ENCODE results near the gene ANKRD29.
A peak's percentile ranks its signal among the peaks of the same experiment; 100 is the strongest.

The ANKRD29 gene

DNA sequence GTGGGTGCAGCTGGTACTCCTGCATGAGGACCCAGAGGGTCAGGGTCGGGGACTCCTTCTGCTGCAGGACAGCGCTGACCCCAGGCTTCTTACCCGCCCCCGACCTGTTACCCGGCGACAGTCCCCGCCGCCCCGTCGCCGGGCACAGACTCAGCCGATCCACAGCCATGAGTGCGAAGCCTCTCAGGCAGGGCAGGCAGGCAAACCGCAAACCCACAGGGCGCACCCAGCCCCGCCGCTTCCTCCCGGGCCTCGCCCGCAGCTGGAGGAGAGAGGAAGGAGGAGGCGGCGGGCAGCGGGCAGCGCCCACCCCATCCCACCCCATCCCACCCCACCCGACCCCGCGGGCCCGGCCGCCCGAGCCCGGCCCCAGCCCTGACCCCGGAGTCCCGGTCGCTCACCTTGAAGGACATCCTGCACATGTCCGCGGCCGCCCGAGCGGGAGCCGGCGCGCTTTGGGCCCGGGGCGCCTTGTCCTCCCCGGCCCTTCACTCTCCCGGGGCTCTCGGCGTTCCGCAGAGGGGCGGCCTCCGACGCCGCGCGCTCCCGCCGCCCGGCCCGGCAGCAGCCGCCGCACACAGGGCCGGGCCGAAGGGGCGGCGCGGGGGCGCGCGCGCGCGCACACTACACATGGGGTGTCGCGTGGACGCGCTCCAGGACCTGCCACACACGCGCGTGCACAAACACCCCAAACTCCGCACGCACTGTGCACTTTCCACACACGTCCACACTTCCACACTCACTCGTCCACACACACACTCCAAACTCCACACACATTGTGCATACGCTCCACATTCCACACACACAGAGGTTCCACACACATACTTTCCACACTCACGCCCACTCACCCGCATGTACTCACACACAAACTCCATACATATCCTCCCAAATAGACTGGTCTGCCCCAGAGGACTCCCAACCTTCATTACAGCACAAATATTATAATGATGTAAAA lies at the start of gene ANKRD29:
ANKRD29 (minus strand) TSS at position 603 of the 955 bp plus-strand sequence; CDS start at position 422, 181 bp downstream.
- DNase-seq (ENCODE audit: low read depth) = peak; percentile 8

DNA sequence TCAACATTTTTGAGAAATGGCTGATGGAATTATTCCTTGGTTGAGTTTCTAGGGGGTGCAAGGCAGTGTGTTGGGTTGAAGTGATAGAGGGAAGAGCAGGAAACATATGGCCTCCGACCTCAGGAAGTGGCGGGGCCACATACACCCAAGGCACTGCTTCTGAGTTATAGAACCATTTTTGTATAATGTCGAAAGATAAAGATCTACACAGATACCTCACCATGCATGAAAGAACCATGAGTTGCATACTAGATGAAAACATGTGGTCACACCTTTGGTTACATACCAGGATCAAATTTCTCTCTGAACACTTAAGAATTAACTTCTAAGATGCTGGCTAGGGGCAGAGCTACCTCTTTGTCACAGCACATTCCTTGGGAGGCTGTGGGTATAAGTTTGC lies 49.7 kb upstream of the ANKRD29 start:
- no peak for DNase-seq (ENCODE audit: low read depth)

DNA sequence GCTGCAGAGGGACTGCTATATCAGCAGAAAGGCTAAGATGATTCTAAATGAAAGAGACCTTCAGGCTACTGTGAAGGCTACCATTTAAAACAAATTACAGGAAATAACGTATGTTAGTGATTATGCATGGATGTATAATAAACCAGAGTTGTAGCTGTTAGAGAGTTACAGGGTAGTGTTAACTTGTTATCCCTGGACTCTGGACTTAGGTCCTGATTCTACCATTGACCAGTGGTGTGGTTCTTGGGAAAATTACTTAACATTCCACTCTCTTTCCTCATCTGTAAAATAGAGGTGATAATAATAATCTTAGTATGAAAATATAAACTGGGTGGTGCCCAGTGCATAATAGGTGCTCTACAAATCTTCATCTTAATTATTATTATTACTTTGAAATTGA lies 48.7 kb upstream of the ANKRD29 start:
- DNase-seq (ENCODE audit: low read depth) = no peak

DNA sequence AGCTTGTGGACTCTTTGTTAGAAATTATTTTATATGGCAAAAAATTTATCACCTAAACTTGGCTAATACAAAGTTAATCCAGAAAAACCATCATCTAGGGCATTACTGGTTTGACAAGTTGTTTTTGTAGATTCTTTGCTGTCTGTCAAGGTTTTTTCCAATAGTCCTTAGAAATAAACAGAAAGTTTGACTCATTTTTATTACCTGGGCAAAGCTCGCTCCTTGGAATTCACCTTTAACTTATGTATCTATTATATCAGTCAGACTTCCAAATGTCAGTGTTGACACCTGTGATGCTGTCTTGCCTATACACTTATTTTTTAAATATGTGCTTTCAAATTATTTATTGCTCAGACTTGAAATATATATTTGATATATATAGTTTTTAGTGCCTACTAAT lies 48.2 kb upstream of the ANKRD29 start:
- no peak for DNase-seq (ENCODE audit: low read depth)

- no peak for DNase-seq (ENCODE audit: low read depth)
Observed at GRCh38 chr18:23710068-23710527, 47.4 kb upstream of the ANKRD29 start.

DNA sequence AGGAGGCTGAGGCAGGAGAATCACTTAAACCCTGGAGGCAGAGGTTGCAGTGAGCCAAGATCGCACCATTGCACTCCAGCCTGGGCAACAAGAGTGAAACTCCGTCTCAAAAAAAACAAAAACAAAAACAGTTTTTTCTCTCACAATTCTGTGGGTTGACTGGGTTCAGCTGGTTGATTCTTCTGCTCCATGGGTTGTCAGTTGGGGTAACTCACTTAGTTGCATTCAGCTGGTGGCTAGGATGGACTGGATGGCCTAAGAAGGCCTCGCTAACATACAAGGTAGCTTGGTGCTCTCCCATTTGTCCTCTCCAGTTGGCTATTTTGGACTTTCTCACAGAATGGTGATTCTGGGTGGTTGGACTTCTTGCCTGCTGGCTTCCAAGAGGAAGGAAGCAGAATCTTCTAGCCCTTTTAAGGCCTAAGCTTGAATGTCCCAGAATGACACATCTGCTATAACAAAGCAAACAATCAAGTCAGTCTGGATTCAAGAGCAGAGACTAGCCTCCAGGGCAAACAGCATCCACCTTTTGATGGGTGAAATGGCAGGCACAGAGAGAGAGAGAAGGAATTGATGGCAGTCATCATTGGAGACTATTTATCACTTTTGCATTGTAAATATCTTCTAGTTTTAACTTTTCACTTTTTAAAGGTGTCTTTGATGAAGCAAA lies 44.4 kb upstream of the ANKRD29 start:
- DNase-seq (ENCODE audit: low read depth) = no peak

DNA sequence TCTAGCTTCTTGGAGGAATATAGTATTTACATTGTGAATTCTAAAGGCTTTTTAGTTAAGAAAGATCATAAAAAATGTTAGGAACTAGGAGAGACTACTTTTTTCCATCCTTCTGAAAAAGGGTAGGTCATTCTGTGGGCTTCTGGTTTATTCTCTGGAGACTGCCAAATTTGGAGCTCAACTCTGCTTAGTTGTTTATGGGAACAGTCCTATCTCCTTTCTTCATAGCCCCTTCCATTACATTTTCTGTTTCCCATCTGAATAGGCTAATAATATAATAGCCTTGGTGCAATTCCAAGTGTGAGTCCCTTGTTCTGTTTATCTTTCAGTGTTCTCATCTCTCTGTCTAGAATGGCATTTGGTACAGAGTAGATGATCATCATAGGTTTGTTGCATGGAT lies 42.1 kb upstream of the ANKRD29 start:
- DNase-seq (ENCODE audit: low read depth) = no peak

DNA sequence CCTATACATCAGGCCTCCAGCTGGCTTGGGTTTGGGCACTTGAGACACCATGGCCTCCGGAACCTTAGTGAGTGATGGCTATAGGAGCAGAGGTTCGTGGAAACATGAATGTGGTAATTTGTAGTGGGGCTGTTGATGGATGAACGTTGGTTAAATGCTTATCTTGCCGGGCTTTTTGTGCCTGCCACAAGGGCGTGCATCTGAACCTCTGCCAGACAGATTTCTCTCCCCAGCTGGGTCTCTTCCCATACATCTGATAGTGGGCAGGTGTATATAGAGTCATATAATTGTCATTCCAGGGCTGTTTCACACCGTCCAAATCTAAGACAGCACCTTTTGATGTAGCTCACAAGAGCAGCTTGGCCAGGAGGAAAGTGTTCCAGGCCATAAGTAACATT lies 41.3 kb upstream of the ANKRD29 start:
- no peak for DNase-seq (ENCODE audit: low read depth)

DNA sequence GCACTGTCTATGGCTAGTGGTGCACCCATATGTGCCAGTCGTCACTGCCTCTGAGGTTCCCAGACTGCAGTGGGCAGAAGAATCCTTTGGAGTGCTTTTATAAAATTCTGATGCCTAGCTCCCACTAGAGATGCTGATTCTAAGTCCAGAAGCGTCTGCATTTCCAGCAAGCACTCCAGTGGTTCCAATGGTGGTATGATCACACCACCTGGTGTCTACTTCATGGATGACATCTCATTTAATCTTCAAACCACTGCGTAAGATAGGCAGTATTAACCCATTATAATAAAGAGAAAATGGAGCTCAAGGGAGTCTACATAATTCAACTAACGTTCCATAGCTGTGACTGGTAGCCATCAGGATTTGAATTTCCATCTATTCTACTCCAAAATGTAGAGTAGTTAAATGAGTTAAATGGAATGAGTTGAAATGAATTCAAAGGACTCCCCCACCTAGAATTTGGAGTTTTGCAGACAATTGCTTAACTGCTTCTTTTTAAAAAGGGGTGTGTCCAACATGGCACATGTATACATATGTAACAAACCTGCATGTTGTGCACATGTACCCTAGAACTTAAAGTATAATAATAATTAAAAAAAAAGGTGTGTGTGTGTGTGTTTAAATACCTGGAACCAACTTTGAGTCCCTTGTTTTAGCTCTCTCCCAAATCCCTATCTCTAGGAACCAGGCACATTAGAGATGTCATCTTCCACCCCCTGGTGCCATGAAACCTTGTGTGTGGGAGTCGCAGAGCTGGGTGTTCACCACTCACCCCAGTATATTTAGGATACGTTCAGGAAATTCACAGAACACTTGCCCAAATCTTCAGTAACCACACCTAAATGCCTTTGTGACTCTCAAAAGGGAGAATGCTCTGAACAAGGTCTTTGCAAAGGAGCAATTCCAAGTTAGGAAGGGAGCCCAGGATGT lies 40.6 kb upstream of the ANKRD29 start:
- DNase-seq (ENCODE audit: low read depth) = no peak

DNA sequence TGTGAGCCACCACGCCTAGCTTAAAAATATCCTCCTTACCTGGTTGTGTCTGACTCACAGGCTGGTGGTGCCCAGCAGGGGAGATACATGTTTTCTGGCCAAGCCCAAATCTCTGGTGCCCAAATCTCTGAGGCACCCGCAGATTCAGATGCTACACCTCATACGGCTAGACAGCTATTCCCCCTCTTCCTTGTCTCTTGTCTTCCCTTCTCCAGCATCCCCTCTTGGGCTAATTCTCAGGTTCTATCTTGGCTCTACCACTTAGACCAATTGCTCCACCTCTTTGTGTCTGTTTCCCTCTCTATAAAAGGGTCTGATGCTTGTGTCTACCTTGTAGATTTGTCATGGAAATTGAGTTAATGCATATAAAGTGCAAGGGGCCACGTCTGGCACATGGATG lies 39.9 kb upstream of the ANKRD29 start:
- DNase-seq (ENCODE audit: low read depth) = no peak

- no peak for DNase-seq (ENCODE audit: low read depth)
Observed at GRCh38 chr18:23701544-23702064, 38.9 kb upstream of the ANKRD29 start.

GRCh38 chr18:23701017-23701416 lies 38.3 kb upstream of the ANKRD29 start:
- no peak for DNase-seq (ENCODE audit: low read depth)

- DNase-seq (ENCODE audit: low read depth) = no peak
Observed at GRCh38 chr18:23694637-23695430, 32.1 kb upstream of the ANKRD29 start.

DNA sequence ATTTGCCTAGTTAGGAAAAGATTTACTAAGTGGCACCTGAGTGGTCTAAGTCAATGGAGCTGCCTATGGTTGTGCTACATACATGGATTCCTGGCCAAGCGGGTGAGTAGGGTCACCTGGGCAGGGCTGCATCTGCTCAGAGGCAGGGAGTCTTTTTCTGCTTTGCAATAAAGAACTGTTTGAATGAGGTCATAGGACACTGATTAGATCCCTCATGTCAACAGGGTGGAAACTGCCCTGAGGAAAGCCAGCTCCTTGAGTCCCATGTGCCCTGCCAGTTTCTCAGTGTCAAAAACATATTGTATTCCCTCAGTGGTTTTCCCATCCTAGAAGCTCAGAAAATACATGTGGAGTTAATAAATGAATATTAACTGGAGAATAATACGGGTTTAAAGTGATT lies 31.1 kb upstream of the ANKRD29 start:
- DNase-seq (ENCODE audit: low read depth) = no peak

DNA sequence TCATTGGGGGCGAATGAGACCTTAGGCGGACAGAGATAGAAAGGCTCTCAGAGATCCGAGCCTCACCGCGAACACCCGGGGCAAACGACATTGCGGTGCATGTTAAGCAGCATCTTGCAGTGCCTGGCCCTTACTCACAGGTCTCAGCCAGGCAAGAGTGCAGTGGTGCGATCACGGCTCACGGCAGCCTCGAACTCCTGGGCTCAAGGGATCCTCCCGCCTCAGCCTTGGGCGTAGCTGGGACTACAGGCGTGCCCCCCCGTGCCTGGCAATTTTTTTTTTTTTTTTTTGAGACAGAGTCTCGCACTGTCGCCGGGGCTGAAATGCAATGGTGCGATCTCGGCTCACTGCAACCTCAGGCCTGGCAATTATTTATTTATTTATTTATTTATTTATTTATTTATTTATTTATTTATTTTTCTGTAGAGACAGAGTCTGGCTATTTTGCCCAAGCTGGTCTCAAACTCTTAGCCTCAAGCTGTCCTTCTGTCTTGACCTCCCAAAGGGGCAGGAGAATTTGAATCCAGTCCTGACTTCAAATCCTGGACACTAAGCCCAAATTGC lies 27.9 kb upstream of the ANKRD29 start:
- DNase-seq (ENCODE audit: low read depth) = no peak

- no peak for DNase-seq (ENCODE audit: low read depth)
Observed at GRCh38 chr18:23689616-23690504, 27.1 kb upstream of the ANKRD29 start.

- DNase-seq (ENCODE audit: low read depth) = no peak
Observed at GRCh38 chr18:23689031-23689615, 26.4 kb upstream of the ANKRD29 start, which contains the start of gene LAMA3. LAMA3 (plus strand) TSS chr18:23689453; CDS start chr18:23689684, 231 bp downstream.

DNA sequence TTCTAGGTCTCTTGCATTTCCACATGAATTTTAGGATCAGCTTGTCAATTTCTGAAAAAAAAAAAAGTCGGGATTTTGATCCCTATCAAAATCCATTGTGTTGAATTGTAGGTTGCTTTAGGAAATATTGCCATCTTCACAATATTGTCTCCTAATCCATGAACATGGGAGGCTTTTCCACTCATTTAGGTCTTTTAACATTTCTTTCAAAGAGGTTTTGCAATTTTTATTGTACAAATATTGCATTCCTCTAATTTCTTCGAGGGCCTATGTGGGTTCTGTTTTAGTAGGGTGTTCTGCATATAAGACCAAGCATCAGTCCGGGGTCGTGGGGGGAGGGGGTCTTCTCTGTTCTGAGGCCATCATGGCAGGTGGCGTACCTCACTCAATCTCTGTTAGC lies 25.8 kb upstream of the ANKRD29 start:
- DNase-seq (ENCODE audit: low read depth) = no peak
